ENCODE data around the gene SREBF1.

The SREBF1 gene

GRCh38 chr17:17857496-17857895, 20.7 kb upstream of the SREBF1 start:
- DNase-seq: no peak

DNA sequence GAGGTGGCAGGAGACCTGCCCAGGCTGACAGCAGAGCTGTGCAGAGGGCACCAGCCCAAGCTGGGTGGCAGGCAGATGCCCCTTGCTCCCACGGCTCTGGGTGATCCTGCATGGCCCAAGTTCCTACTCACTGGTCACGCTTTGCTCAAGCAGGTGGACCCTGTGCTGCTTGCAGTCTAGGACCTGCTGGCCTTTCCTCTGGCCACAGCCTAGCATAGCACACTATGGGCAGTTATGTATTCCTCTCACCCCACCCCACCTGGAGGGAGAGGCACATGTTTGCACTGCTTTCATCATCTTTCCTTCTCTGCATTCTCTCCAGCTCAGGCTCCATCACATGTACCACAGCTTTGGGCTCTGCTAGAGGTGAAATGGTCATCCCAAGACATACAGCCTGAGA, 19.6 kb upstream of the SREBF1 start:
- DNase-seq: no peak

DNA sequence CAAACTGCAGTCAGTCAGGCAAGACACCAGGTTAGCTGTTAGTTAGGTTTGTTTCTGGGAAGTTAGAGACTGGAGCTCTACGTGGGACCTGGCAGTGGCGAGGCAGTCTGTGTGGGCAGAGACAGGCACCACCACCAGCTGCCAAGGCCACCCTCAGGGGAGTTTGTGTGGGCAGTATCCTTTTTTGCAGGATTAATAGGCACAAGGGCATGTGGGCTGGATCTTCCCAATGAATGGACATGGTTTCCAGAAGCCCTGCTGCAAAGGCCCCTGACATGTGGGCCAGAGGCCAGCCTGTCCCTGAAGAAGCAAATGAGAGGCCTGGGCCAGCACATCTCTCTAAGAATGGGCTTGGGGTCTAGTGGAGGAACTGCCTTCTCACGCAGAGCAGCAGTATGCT, 19.2 kb upstream of the SREBF1 start:
- DNase-seq: no peak

GRCh38 chr17:17853811-17854447, 17.1 kb upstream of the SREBF1 start:
- no peak for DNase-seq

- no peak for DNase-seq
Observed at GRCh38 chr17:17852930-17853329, 16.1 kb upstream of the SREBF1 start.

DNA sequence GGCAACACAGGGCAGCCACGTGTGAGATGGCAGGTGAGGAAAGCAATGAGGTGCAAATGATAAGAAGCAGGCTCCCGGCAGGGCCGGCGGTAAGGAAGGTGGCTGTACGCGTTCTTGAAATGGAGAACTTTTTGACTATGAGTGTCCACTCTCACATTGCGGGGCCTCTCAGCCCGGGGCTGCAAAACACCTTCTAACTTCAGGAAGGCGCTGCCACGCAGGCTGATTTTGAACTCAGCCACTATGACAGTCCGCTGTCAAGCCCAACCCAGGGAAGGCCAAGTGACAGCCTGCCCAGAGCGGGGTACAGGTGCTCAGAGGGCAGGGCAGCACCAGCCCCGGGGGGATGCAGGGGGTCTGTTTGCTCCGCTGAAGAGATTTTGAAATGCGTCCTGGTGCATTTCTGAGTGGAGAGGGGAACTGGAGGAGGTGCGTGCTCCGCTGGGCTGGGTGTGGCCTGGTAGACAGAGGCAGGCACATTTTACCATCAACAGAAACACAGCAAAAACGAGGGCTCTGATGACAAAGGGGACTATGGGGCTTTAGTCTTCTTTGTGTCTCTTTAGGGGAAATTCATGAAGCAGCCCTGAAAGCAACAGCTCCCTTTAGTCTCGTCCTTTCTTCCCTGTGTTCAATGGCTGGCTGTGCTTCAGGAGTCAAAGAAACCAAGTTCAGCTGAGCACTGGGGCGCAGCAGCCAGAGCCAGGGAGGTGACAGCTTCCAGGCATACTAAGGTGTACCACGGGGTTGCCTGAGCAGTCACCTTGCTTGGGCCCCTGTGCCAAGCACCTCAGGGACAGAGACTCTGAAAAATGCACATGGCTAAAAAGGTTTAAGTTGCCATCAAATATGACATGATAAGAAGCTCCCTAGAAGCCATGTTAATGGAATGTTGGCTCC, 14.6 kb upstream of the SREBF1 start:
- DNase-seq: peak; percentile 16

GRCh38 chr17:17849845-17850373, 13.1 kb upstream of the SREBF1 start:
- DNase-seq: no peak

GRCh38 chr17:17849147-17849820, 12.5 kb upstream of the SREBF1 start:
- DNase-seq: no peak

DNA sequence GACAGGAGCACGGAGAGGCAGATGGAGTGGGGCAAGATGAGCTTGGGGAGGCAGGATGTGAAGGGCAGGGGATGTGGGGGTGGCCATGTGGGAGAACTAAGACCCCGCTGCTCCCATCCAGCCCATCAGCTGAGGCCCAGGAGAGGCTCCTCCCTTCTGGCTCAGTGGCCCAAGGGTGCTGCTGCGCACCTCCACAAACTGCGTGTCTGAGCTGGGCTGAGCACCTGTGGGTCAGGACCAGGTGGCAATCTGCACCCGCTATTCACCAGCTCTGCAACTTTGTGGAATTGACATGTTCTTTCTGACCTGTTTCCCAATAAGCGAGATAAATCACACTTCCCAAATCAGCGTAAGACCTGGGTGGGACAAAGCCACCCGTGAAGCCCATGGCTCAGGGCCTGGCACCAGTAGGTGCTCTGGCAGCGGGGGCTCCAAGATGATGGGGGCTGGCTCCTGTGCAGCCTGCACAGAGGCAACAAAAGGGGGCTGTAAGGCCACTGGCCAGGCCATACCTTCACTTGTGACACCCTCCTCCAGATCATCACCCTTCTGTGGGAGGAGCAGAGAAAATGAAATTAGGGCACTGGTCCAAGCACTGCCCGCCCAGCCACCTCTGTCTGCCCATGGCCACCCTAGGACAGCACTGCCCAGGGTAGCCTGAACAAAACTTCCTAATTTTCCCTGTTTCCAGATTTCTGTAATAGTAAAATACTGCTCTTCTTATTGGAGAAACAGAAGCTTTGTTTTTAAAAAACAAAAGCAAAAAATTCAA, 11.7 kb upstream of the SREBF1 start:
- no peak for DNase-seq

DNA sequence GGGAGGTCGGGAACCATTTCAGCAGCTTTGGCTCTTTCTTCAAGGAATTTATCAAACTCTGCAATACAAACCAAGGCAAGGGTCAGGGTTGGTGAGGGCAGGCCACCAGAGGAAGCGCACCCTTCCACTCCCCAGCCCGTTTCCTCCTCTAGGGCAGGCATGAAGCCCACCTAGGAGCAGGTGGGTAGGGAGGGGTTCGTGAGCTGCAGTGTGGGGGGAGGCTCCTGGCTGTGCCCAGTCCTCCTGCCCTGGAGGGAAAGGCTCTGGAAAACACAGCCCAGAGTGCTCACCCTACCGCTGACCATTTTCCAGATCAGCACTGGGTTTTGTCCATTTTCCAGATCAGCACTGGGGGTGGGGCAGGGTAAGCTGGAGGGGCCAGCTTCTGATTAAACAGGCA, 10.9 kb upstream of the SREBF1 start:
- DNase-seq: no peak

DNA sequence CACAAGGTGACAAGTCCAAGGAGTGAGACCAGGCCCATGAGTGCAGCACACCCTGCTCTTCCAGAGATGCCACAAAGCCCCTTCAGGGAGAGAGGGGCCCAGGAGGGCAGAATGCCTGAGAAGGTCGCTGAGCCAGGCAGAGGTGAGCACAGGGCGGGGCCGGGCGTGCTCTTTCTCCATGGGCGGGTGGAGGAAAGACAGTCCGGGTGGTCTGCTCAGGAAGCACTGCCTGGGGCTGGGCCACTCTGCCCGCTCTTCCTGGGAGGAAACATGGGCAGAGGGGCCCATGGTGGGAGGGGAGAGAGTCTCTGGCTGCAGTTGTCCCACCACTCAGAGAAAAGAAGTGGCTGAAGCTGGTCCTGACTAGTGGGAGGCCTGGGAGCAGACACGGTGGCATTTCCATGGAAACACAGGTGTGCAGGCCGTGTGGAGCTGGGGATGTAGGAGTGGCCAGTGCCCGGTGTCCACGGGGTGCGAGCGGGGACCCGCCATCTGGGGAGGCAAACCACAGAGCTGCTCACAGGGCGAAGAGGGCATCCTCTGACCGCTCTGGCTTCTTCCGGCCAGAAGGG, 10.4 kb upstream of the SREBF1 start:
- no peak for DNase-seq

- no peak for DNase-seq
Observed at GRCh38 chr17:17846645-17847044, 9.9 kb upstream of the SREBF1 start.

GRCh38 chr17:17846003-17846402, 9.2 kb upstream of the SREBF1 start:
- DNase-seq: no peak

DNA sequence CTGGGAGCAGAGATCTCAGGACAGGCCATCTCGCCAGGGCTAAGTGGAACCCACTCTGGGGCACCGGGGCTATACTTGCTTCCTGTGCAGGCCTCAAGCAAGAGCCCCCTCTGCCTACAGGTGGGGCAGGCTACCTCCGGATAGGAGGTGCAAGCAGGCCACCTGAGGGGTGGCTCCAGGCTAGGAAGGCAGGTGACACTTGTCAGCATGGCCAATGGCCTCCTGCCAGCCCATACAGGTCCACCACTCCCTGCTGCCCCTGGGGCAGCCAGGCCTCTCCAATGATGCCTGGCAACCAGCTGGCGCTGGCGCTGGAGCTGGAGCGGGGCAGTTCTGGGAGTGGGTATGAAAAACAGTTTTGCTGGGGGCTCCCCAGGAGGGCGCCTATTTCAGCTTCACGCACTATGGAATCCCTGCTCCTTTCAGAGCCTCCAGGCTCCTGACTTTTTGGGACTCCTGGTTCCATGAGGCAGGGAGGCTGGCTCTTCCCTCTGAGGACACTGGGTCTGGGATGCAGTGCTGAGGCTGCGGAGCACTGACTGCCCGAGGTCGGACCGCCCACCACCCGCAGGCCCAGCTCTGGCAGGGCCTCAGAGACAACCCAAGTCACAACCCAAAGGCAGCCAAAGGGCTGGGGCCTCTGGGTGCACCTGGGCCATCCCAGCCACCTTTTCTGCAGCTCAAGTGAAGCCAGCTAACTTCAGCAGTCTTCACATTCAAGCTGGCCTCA, 8.4 kb upstream of the SREBF1 start:
- DNase-seq: peak; percentile 28

- DNase-seq: no peak
Observed at GRCh38 chr17:17844500-17844899, 7.7 kb upstream of the SREBF1 start.

DNA sequence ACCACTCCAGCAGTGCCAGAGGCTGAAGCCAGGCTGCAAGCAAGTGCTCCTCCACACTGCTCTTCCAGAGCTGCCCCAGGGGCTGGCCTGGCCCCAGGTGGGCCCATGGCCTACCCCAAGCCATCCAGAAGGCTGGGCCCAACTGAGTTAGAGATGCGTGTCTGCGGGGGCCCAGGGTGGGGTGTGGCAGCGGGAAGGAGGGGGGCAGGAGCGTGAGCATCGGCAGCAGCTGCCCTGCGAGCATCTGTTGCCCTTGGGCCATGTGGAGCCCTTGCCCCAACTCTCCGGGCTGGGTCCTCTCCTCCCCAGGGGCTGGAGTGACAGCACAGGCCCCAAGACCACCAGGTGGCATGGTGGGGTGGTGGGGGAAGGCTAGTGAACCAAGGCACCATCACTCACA, 7.3 kb upstream of the SREBF1 start:
- no peak for DNase-seq

DNA sequence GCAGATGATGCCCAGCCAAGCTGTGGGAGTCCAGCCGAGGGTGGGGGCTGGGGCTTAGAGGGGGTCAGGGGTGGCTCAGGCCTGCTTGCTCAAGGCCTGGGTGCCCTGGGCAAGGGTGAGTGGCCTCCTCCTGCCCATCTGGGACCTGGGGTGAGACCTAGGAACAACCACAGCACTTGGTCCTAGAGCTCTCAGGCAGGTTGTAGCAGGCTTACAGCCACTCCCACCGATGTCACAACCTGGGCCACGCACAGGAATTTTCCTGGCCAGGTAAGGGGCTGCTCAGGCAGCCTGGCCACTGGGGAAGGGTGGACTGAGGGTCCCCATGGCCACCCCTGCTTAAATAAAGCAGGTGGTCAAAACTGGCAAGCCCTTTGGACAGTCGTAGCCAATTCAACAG, 6.3 kb upstream of the SREBF1 start:
- DNase-seq: no peak

- no peak for DNase-seq
Observed at GRCh38 chr17:17842111-17842876, 5.5 kb upstream of the SREBF1 start.

GRCh38 chr17:17841601-17842025, 4.8 kb upstream of the SREBF1 start:
- peak; percentile 80 for DNase-seq

DNA sequence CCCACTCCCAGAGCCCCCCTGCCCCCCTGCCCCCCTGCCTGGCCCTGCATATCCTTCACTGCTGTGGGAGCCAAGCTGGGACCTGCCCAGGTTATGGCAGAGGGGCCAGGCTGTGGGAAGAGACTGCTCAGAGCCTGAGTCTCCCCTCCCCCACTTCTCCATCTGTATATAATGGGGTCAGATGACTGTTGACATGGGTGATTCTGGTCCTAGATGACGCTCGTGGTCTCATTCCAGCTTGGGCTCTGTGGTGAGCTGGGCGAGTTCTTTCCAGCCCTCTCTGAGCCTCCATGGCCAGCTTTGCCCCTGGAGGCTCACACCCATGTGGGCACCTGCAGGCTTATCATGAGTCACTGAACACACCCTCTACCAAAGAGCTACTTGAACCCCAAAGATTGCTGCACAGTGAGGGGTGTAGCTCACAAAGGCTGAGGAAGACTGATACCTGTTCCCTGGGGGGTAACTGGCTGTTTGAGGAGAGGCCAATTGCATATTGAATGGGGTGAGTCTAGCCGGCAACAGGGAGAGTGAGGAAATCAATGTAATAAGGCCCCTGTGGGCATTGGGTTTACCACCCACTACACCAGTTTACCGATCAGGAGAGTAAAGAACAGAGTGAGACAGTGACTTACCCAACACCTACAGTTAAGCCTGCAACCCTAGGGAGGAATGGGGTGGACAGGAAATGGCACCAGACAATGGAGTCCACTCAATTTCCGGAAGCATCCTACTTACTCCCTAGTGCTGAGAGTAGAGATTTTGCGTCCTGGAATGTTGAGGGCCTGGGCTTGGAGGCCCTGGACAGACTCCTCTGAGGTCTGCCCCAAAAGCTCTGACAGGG, 4.2 kb upstream of the SREBF1 start:
- DNase-seq: peak; percentile 44

All from DMS79 treated with DMSO at 0.1 percent for 48 hours (cell line).